NT2/D1 (cell line): Measurements from ENCODE around the gene DEXI.

ENCODE experiments used
- YY1 ChIP-seq: IDR thresholded peaks from 2 replicates; pipeline ENCODE4 v1.6.1; 2011; ENCODE audit not compliant: insufficient read length, insufficient read depth
- ZNF274 ChIP-seq: IDR thresholded peaks from 2 replicates; pipeline ENCODE4 v1.6.1; 2011; ENCODE audit warnings: mild to moderate bottlenecking, low read depth, low read length

DNA sequence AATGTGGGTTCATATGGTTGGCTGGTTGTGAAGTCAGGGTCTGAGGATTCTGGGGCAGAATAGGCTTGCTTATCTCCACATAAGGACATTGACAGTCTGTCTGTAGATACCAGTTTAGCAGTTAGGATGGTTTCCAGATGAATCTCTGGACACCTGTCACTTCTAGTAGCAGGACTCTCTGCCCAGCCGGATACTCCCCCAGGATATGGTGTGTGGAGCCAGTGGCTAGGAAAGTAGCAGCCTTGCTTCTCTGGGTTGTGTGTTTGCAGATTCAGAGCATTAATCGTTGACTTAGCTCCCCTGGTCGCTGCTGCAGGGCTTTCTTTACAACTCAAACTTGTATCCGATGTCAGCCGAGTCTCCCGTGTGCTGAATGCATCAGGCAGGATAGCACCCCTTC is 47.3 kb upstream of the DEXI start:
- TF ChIP-seq YY1 (no peak), ZNF274 (no peak)
